WTC11 (cell line): ENCODE results near the gene ARHGAP42.

ENCODE experiments used
- ATF2 ChIP-seq: sonication (generic); formaldehyde crosslinking; IDR thresholded peaks from 2 replicates; pipeline ENCODE4 v1.8.1; 2022; ENCODE audit warnings: low read depth, missing genetic modification reagents, borderline replicate concordance
- CTCF ChIP-seq: fragments of 200-600 bp; IDR thresholded peaks from 2 replicates; pipeline ENCODE4 v1.8.0; 2022; ENCODE audit warnings: antibody characterized with exemption
- E2F1 ChIP-seq: sonication (generic); formaldehyde crosslinking; IDR thresholded peaks from 2 replicates; pipeline ENCODE4 v1.8.0; 2022; ENCODE audit warnings: mild to moderate bottlenecking, missing genetic modification reagents
- MYBL2 ChIP-seq: sonication (generic); formaldehyde crosslinking; IDR thresholded peaks from 2 replicates; pipeline ENCODE4 v1.8.1; 2023; ENCODE audit warnings: mild to moderate bottlenecking, moderate library complexity, missing genetic modification reagents
- NR1H2 ChIP-seq: sonication (generic); formaldehyde crosslinking; IDR thresholded peaks from 2 replicates; pipeline ENCODE4 v1.9.0; 2021; ENCODE audit warnings: mild to moderate bottlenecking, moderate library complexity, missing genetic modification reagents
- RELA ChIP-seq: sonication (generic); formaldehyde crosslinking; IDR thresholded peaks from 2 replicates; pipeline ENCODE4 v1.8.1; 2022; ENCODE audit warnings: missing genetic modification reagents, mild to moderate bottlenecking, borderline replicate concordance
- TEAD4 ChIP-seq: sonication (generic); formaldehyde crosslinking; IDR thresholded peaks from 2 replicates; pipeline ENCODE4 v1.8.0; 2022; ENCODE audit warnings: mild to moderate bottlenecking, missing genetic modification reagents
- TF ChIP-seq, protein P1 (sequence below): fragments of 250-450 bp; sonication (Bioruptor Pico); conservative IDR thresholded peaks from 2 replicates; pipeline ENCODE4 v1.9.0; 2021; ENCODE audit warnings: mild to moderate bottlenecking
- TF ChIP-seq, protein P2 (sequence below): sonication (generic); formaldehyde crosslinking; IDR thresholded peaks from 2 replicates; pipeline ENCODE4 v1.8.1; 2022; ENCODE audit warnings: low read depth, mild to moderate bottlenecking, moderate library complexity, missing genetic modification reagents, borderline replicate concordance

DNA sequence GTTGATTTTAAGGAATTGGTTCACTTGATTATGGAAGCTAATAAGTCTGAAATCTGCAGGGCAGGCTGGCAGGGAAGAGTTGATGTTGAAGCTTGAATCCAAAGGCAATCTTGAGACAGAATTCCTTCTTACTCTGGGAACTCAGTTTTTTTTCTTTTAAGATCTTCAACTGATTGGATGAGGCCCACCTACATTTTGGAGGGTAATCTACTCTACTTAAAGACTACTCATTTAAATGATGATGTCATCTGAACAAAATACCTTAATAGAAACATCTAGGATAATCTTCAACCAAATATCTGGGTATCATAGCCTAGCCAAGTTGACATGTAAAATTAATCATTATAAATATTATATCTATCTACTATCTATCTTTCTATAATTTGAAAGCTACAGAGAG, 279.3 kb downstream of the ARHGAP42 start:
- TF ChIP-seq CTCF (no peak), MYBL2 (CRISPR knock-in tag) (no peak), NR1H2 (CRISPR knock-in tag) (no peak), TEAD4 (CRISPR knock-in tag) (no peak), RELA (CRISPR knock-in tag) (no peak), E2F1 (CRISPR knock-in tag) (no peak), ATF2 (CRISPR knock-in tag) (no peak)
- TF ChIP-seq, protein P1, sequence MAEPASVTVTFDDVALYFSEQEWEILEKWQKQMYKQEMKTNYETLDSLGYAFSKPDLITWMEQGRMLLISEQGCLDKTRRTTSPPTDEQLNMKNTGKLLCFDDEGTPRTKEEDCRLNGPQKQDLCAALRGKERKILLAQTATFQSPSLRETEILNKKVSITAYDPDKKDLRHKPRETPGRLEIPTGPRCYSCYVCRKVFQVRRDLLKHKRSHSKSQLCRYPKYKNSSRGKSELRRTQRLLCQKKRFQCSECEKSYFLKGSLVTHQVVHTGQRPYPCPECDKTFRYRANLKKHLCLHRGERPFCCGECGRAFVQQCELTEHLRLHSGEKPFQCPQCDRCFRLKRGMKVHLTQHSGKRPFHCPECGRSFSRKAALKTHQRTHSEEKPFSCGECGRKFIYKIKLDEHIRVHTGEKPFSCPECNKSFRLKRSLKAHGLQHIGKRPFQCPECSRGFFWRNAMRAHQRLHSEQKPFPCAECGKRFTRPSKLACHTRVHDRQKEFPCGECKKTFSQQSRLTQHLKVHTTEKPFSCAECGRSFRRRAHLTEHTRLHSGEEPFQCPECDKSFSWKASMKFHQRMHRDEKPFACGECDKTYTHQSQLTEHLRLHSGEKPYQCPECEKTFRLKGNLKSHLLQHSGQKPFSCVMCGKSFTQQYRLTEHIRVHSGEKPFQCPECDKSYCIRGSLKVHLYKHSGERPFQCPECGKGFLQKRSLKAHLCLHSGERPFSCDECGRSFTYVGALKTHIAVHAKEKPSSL (CRISPR knock-in tag), result no peak
- TF ChIP-seq, protein P2, sequence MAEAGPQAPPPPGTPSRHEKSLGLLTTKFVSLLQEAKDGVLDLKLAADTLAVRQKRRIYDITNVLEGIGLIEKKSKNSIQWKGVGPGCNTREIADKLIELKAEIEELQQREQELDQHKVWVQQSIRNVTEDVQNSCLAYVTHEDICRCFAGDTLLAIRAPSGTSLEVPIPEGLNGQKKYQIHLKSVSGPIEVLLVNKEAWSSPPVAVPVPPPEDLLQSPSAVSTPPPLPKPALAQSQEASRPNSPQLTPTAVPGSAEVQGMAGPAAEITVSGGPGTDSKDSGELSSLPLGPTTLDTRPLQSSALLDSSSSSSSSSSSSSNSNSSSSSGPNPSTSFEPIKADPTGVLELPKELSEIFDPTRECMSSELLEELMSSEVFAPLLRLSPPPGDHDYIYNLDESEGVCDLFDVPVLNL (CRISPR knock-in tag), result no peak
